Thymus (tissue), 11 donors: Measurements from ENCODE around the gene RGS7. TPM values are rescaled to one million over a fixed set of nuclear protein-coding genes. Genes with fewer than 3 reads are reported as not detected.
"Not testable (repeated sequence)": the region's sequence is repeated elsewhere in the genome, so short reads cannot be mapped to it uniquely, and the experiment has no call there.

Source experiments
- DNase-seq, 9 donors: peaks; one replicate each; pipeline ENCODE4 v3.0.0-alpha.2; 2013; ENCODE audit warnings: low spot score in 9 of 9, low read depth in 6 of 9, missing footprints in 1 of 9
- H3K27ac ChIP-seq, 2 donors: one replicate each; pipeline ENCODE4 v1.5.1; 2013; ENCODE audit warnings: control low read depth in 1 of 2, low read depth in 1 of 2, low read length in 1 of 2, mild to moderate bottlenecking in 1 of 2, moderate library complexity in 1 of 2
- H3K27me3 ChIP-seq, 2 donors: one replicate each; pipeline ENCODE4 v1.5.1; 2013; ENCODE audit warnings: low read length in 1 of 2; ENCODE audit not compliant: control insufficient read depth in 2 of 2, insufficient read depth in 1 of 2
- H3K36me3 ChIP-seq, 2 donors: one replicate each; pipeline ENCODE4 v1.5.1; 2013; ENCODE audit warnings: low read length in 1 of 2, mild to moderate bottlenecking in 1 of 2, moderate library complexity in 1 of 2; ENCODE audit not compliant: control insufficient read depth in 2 of 2, insufficient read depth in 2 of 2
- H3K4me1 ChIP-seq, 2 donors: one replicate each; pipeline ENCODE4 v1.5.1; 2013; ENCODE audit warnings: low read length in 2 of 2; ENCODE audit not compliant: control insufficient read depth in 2 of 2, insufficient read depth in 2 of 2
- H3K4me3 ChIP-seq, 2 donors: one replicate each; pipeline ENCODE4 v1.5.1; 2013; ENCODE audit warnings: low read length in 2 of 2, control low read depth in 1 of 2, mild to moderate bottlenecking in 1 of 2
- H3K9me3 ChIP-seq, 2 donors: one replicate each; pipeline ENCODE4 v1.5.1; 2013; ENCODE audit warnings: low read length in 1 of 2, mild to moderate bottlenecking in 1 of 2; ENCODE audit not compliant: control insufficient read depth in 2 of 2, insufficient read depth in 1 of 2
- WGBS: extraction: QIAGEN DNeasy Blood & Tissue Kit; methylation state at CpG from one replicate; pipeline ENCODE4 v1.1.7; 2013; 5-methylcytosine and 5-hydroxymethylcytosine counted together
- polyA plus RNA-seq: library from polyadenylated mRNA; stranded (reverse); fragments of 200-250 nt; gene quantifications from one replicate; pipeline ENCODE4 v1.2.3, GENCODE V29; 2013
- total RNA-seq: library from RNA; stranded (reverse); fragments of 120-200 nt; gene quantifications from one replicate; pipeline ENCODE4 v1.2.4, GENCODE V29; 2013
- donor health status: healthy.

Gene RGS7
- total and polyA plus RNA-seq, 2 donors = 0.05 to 0.07 TPM

DNA sequence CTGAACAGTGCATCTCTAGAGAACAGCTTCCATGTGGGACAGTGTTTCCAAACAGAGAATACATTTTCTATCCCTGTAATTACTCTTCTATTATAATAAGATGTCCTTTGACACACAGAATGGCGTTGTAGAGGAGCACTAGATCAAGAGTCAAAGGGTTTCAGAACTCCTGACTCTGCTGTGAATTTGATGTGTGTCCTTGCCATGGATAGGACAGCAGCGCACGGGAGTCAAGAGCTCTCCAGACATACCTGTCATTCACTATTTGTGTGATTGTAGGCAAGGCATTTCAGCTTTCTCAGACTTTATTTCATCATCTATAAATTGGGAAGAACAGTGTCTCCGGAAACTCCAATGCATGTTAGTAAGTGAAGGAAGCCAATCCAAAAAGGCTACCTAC is 176.4 kb downstream of the RGS7 start:
- 83% methylated on average over 4 of the region's 4 CpGs for WGBS
- no peak for DNase-seq
- H3K9me3 ChIP-seq = no peaks in the 10 kb centered on the region

DNA sequence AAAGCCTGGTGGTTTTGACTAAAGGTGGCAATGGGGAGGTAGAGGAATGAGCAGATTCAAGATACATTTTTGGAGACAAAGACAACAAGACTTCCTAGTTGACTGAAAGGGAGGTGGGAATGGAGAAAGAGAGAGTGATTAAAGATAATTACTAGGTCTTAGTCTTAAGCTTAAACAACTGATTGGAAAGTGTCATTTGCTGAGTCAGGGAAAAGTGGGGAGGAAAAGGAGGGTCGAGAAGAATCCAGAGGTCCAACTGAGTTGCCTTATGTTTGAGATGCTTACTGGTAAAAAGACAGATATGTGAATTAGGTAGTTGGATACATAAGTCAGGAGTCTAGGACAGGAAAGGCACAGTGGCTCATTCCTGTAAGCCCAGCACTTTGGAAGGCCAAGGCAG is 179.3 kb downstream of the RGS7 start:
- Histone ChIP-seq H3K27me3 (no peaks in the 10 kb centered on the region), H3K36me3 (no peaks in the 10 kb centered on the region), H3K4me1 (no peaks in the 10 kb centered on the region), H3K9me3 (no peaks in the 10 kb centered on the region), H3K4me3 (no peak overlapping the region), H3K27ac (no peak overlapping the region)
- WGBS = 84% methylated on average over 1 of the region's 1 CpG
- no peak for DNase-seq

More for the DNA sequence above, 176.4 kb downstream of the RGS7 start:
- H3K27me3 ChIP-seq = no peaks in the 10 kb centered on the region
- H3K27ac ChIP-seq = no peak overlapping the region
- H3K4me3 ChIP-seq = no peak overlapping the region
- no peaks in the 10 kb centered on the region for H3K36me3 ChIP-seq
- H3K4me1 ChIP-seq = no peaks in the 10 kb centered on the region

DNA sequence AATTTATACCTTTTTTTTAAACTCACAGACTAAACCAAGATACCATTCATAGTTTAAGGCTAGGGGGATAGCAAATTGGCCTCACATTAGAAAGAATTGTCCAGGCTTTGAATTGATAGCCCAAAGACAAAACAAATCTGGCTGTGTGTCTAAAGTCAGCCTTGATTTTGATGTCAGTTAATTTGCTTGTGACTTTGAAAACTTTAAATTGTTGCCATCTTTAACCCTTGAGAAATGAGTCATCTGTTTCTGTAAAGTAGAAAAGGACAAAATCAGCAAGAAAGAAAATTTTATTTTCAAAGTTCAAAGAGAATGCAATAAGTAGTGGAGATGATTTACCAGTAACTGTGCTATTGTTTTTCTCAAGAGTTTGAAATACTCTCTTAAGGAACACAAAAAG is 184.5 kb downstream of the RGS7 start:
- H3K36me3 ChIP-seq = no peaks in the 10 kb centered on the region
- H3K27me3 ChIP-seq = no peaks in the 10 kb centered on the region
- no peaks in the 10 kb centered on the region for H3K9me3 ChIP-seq
- no peak overlapping the region for H3K27ac ChIP-seq
- H3K4me3 ChIP-seq = no peak overlapping the region
- DNase-seq = no peak
- H3K4me1 ChIP-seq = no peaks in the 10 kb centered on the region

DNA sequence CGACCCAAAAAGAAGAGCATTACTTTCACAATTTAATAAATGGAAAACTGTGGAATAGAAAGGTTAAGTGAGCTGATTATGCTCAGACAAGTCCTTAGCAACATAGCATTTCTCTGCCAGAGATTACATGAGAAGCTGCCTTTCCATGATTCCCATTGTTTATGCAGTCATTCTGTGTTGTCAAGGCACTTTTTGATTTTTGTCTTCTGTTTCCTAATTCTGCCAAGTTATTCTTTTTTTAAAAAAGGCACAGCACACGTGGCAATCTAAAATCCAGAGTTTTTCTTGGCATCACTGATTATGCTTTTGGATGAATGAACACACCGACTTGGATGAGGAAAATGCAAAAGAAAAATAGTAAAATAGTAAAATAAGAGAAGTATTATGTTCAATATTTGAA is 185.0 kb downstream of the RGS7 start:
- Histone ChIP-seq H3K27me3 (no peaks in the 10 kb centered on the region), H3K4me1 (no peaks in the 10 kb centered on the region), H3K4me3 (no peak overlapping the region), H3K27ac (no peak overlapping the region), H3K9me3 (no peaks in the 10 kb centered on the region), H3K36me3 (no peaks in the 10 kb centered on the region)
- no peak for DNase-seq
- WGBS = 80% methylated on average over 3 of the region's 3 CpGs

DNA sequence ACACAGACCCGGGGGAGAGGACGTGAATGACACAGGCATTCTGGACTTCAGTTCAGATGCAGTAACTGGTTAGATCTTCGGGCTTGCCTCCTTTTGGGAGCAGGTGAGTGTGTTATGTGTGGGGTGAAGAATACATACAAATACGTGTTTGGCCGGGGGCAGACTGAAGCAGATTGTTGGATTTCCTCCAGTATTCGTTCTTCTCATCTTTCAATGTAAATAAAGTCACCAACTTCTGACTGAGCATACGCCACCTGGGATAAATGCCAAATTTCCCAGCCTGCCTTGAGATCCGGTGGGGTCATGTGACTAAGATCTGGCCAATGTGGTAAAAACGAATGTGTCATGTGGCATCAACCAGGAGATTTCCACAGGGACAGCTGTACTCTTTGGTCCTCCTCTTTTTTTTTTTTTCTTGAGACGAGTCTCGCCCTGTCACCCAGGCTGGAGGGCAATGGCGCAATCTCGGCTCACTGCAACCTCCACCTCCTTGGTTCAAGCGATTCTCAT is 189.8 kb downstream of the RGS7 start:
- no peaks in the 10 kb centered on the region for H3K4me1 ChIP-seq
- WGBS = 89% methylated on average over 14 of the region's 14 CpGs
- H3K27me3 ChIP-seq = no peaks in the 10 kb centered on the region
- no peak overlapping the region for H3K4me3 ChIP-seq
- H3K9me3 ChIP-seq = no peaks in the 10 kb centered on the region
- H3K36me3 ChIP-seq = no peaks in the 10 kb centered on the region
- no peak for DNase-seq
- H3K27ac ChIP-seq = no peak overlapping the region

DNA sequence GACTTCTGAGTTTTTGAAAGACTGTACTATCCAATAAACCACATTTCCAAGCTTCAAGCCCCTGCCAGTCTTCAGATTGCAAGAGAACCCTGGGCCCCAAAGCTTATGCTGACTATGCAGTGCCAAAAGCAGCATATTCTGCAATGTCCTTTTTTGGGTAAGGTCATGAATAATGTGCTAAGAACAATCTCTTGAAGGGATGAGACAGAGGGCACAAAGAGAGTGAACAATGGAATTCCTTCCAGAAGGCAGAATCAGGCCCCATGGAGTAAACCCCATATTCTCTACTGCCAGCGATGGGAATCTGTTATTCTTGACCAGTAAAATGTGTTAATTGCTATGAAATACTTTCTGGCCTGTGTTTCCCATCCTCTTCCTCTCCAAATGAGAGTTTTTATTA is 190.4 kb downstream of the RGS7 start:
- no peak overlapping the region for H3K4me3 ChIP-seq
- H3K27ac ChIP-seq = no peak overlapping the region
- 96% methylated on average over 1 of the region's 1 CpG for WGBS
- H3K36me3 ChIP-seq = no peaks in the 10 kb centered on the region
- DNase-seq = no peak
- H3K27me3 ChIP-seq = no peaks in the 10 kb centered on the region
- no peaks in the 10 kb centered on the region for H3K9me3 ChIP-seq
- no peaks in the 10 kb centered on the region for H3K4me1 ChIP-seq

DNA sequence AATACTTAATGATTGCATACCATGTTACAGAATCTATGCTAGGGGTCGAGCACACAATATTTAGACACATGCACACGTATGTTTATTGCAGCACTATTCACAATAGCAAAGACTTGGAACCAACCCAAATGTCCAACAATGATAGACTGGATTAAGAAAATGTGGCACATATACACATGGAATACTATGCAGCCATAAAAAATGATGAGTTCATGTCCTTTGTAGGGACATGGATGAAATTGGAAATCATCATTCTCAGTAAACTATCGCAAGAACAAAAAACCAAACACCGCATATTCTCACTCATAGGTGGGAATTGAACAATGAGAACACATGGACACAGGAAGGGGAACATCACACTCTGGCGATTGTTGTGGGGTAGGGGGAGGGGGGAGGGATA is 191.7 kb downstream of the RGS7 start:
- not testable (repeated sequence) for H3K4me1 ChIP-seq, H3K27me3 ChIP-seq, DNase-seq, H3K27ac ChIP-seq, H3K9me3 ChIP-seq, H3K36me3 ChIP-seq, H3K4me3 ChIP-seq
- 94% methylated on average over 4 of the region's 5 CpGs for WGBS

DNA sequence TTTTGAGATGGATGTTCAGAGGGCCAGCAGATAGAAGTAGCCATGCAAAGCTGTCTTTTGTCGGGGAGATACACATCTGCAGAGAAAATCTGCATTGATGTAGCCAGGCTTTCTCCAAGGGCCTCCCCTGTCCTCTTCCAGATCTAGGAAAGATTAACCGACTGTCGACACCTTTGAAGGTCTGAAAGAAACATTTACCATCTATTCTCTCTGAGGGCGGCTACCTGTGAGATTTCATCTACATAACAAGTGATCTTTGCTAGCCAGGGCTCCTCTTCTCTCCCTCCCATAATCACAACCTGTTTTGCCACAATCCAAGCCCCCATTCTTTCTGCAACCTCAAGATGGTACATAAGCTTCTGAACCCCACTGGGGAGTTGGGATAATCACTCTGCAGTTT is 193.6 kb downstream of the RGS7 start:
- no peaks in the 10 kb centered on the region for H3K9me3 ChIP-seq
- 26% methylated on average over 4 of the region's 4 CpGs for WGBS
- no peaks in the 10 kb centered on the region for H3K36me3 ChIP-seq
- no peaks in the 10 kb centered on the region for H3K27me3 ChIP-seq
- no peak overlapping the region for H3K27ac ChIP-seq
- DNase-seq = no peak
- H3K4me1 ChIP-seq = no peaks in the 10 kb centered on the region
- H3K4me3 ChIP-seq = no peak overlapping the region

DNA sequence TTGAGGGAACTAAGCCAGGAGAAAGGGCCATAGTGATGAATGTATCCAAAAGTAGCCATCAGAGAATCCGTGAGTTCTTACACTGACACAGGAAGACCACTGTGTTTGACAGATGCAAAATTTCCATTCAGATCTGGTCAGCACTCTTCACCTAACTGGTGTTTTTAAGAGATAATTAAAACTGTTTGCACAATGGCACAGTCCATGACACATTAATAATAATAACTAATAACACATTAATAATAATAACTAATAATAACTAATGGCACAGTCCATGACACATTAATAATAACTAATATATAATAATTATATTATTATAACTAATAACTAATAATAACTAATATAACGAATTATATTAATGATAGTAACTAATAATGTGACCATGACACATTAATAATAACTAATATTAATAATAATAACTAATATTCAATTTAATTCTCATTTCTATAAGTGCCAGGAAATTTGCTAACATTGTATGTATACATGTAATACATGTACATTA is 195.8 kb downstream of the RGS7 start:
- H3K27me3 ChIP-seq = no peaks in the 10 kb centered on the region
- H3K4me1 ChIP-seq = no peaks in the 10 kb centered on the region
- H3K36me3 ChIP-seq = no peaks in the 10 kb centered on the region
- no peak overlapping the region for H3K4me3 ChIP-seq
- 84% methylated on average over 2 of the region's 2 CpGs for WGBS
- no peaks in the 10 kb centered on the region for H3K9me3 ChIP-seq
- no peak for DNase-seq
- no peak overlapping the region for H3K27ac ChIP-seq

DNA sequence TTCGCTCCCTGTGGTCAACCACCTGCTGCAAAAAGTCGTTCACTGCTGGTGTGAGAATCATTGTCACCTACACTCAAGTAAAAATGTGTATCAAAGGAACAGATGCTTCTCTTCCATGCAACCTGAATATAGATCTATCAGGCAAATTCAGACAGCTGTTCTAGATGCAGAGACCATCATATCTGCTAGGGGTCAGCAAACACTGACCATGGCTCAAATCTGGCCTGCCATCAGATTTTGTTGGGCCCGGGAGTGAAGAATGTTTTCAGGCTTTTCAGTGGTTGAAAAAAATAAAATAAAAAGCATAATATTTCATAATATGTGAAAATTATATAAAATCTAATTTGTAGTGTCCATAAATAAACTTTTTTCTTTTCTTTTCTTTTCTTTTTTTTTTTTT is 199.6 kb downstream of the RGS7 start:
- no peak for DNase-seq
- Histone ChIP-seq H3K27ac (no peak overlapping the region), H3K36me3 (no peaks in the 10 kb centered on the region), H3K27me3 (no peaks in the 10 kb centered on the region), H3K9me3 (no peaks in the 10 kb centered on the region), H3K4me3 (no peak overlapping the region), H3K4me1 (no peaks in the 10 kb centered on the region)
- 86% methylated on average over 3 of the region's 3 CpGs for WGBS
